Right cardiac atrium (tissue), 5 donors: ENCODE measurements around the gene MRC2. TPM values are rescaled to one million over a fixed set of nuclear protein-coding genes. Genes with fewer than 3 reads are reported as not detected.
"Not testable (repeated sequence)": the region's sequence is repeated elsewhere in the genome, so short reads cannot be mapped to it uniquely, and the experiment has no call there.

ENCODE experiments used
- ATAC-seq, 2 donors: fragments of 200-7000 bp; cut with Tn5 transposase; one replicate each; pipeline versions ENCODE4 v1.8.0 to v1.9.1; 2020; ENCODE audit warnings: moderate library complexity in 2 of 2, mild to moderate bottlenecking in 1 of 2
- DNase-seq, 3 donors: peaks; one replicate each; pipeline ENCODE4 v3.0.0-alpha.2; 2020
- H3K27ac ChIP-seq: one replicate; pipeline ENCODE4 v1.5.1; 2013; ENCODE audit warnings: mild to moderate bottlenecking, low read length, control low read depth, moderate library complexity
- H3K27me3 ChIP-seq: one replicate; pipeline ENCODE4 v1.6.1; 2013; ENCODE audit not compliant: control insufficient read depth, insufficient read depth
- H3K4me1 ChIP-seq: one replicate; pipeline ENCODE4 v1.6.1; 2013; ENCODE audit warnings: low read length; ENCODE audit not compliant: control insufficient read depth, insufficient read depth
- H3K4me3 ChIP-seq: one replicate; pipeline ENCODE4 v1.5.1; 2013; ENCODE audit warnings: low read length, control low read depth
- H3K9me3 ChIP-seq: one replicate; pipeline ENCODE4 v1.6.1; 2013; ENCODE audit warnings: low read length; ENCODE audit not compliant: control insufficient read depth
- WGBS: extraction: QIAGEN DNeasy Blood & Tissue Kit; methylation state at CpG from one replicate; pipeline ENCODE4 v1.1.7; 2013; 5-methylcytosine and 5-hydroxymethylcytosine counted together
- intact Hi-C, 4 donors: fragments of 100-400 bp; cut with DNase I; formaldehyde crosslinking; loops; one replicate each; pipeline versions ENCODE4 v1.11.0 to v1.14.0; 2022 to 2023
- polyA plus RNA-seq: library from polyadenylated mRNA; stranded (reverse); fragments of 200-250 nt; gene quantifications from one replicate; pipeline ENCODE4 v1.2.3, GENCODE V29; 2013
- total RNA-seq, 4 donors: library from RNA; stranded (reverse); fragmentation: NEBNext Ultra II Directional; extraction: Animal tissue kit (Norgen Biotek cat#: 25700); gene quantifications; one replicate each; pipeline ENCODE4 v1.2.1, GENCODE V29; 2021
- donor health status: healthy with polysubstance abuse.
- donor health status: DM: no; HTN: yes; CAD: no.
- donor health status: DM: no; HTN: no; CAD: no.
- donor health status: DM: no; HTN: yes; CAD: no; lungs with severe emphysema.
- donor health status: DM: yes; HTN: yes; CAD: no.

MRC2 gene
- total and polyA plus RNA-seq, 5 donors = 33.7 to 91.9 (median 50.7) TPM

- peak; percentile 14 to 42 for ATAC-seq
- peak in 2 of 3 donors; percentile 60 to 83 for DNase-seq
- Histone ChIP-seq H3K4me3 (no peak overlapping the region), H3K27ac (no peak overlapping the region), H3K9me3 (no peaks in the 10 kb centered on the region), H3K4me1 (peaks cover 5% of the 10 kb centered on the region), H3K27me3 (no peaks in the 10 kb centered on the region)
- 52% methylated on average over 27 of the region's 27 CpGs for WGBS
- intact Hi-C loops = no loop called here
Observed at GRCh38 chr17:62696726-62697490, 69.4 kb downstream of the MRC2 start.

DNA sequence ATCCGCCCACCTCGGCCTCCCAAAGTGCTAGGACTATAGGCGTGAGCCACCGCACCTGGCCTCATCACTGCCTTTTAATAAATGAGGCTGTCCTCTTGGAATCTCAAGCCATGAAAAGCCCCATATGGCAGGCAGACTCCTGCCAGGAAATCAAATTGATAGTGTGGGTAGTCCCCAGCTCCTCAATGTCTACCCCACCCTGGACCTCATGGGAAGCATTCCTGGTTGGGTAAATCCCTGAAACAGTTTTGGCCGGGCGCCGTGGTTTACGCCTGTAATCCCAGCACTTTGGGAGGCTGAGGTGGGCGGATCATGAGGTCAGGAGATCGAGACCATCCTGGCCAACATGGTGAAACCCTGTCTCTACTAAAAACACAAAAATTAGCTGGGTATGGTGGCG is 71.0 kb downstream of the MRC2 start:
- H3K27me3 ChIP-seq, ATAC-seq, H3K4me3 ChIP-seq, H3K27ac ChIP-seq, H3K9me3 ChIP-seq, intact Hi-C loops, H3K4me1 ChIP-seq: not testable (repeated sequence)
- peak in 1 of 3 donors; percentile 20 for DNase-seq
- 81% methylated on average over 11 of the region's 11 CpGs for WGBS

GRCh38 chr17:62700964-62701705 is 73.7 kb downstream of the MRC2 start:
- ATAC-seq (no peak), DNase-seq (no peak)
- 76% methylated on average over 12 of the region's 12 CpGs for WGBS
- Histone ChIP-seq H3K27me3 (no peaks in the 10 kb centered on the region), H3K27ac (no peak overlapping the region), H3K9me3 (no peaks in the 10 kb centered on the region), H3K4me3 (no peak overlapping the region), H3K4me1 (no peaks in the 10 kb centered on the region)
- intact Hi-C loops = loop anchor here (5.0 to 10.0 kb wide), 3 partner anchors 266 to 706 kb away; partner anchors contain the start of gene TANC2 (in 1 of the 4)

DNA sequence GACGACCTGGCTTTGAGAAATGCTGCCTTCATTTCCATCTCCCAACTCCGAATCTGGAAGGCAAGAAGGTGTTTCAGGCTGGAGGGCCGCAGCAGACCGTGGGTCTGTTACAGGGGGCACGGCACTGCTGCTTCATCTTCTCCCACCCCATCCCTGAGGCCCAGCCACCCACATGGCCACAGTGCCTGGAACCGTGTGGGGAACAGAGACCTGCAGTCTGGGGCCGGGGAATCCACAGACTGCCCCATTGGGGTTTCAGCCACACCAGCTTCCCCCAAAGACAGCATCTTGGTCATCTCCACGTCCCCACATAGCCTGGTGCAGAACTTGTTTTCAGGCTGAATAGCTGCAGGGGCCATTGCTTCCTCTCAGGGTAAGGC is 74.2 kb downstream of the MRC2 start:
- Histone ChIP-seq H3K9me3 (no peaks in the 10 kb centered on the region), H3K27ac (no peak overlapping the region), H3K4me1 (no peaks in the 10 kb centered on the region), H3K4me3 (no peak overlapping the region), H3K27me3 (no peaks in the 10 kb centered on the region)
- 91% methylated on average over 8 of the region's 8 CpGs for WGBS
- intact Hi-C loops = loop anchor here (2.0 to 10.0 kb wide), 4 partner anchors 266 to 706 kb away; partner anchors contain the start of gene TANC2 (in 1 of the 4)
- DNase-seq = no peak
- ATAC-seq = no peak

GRCh38 chr17:62702746-62703260 is 75.3 kb downstream of the MRC2 start:
- ATAC-seq = no peak
- Histone ChIP-seq H3K27me3 (no peaks in the 10 kb centered on the region), H3K4me1 (no peaks in the 10 kb centered on the region), H3K4me3 (no peak overlapping the region), H3K9me3 (no peaks in the 10 kb centered on the region), H3K27ac (no peak overlapping the region)
- intact Hi-C loops = loop anchor here (2.0 to 10.0 kb wide), 4 partner anchors 264 to 704 kb away; partner anchors contain the start of gene TANC2 (in 1 of the 4)
- no peak for DNase-seq
- WGBS = 77% methylated on average over 6 of the region's 6 CpGs

GRCh38 chr17:62703261-62703775 is 75.8 kb downstream of the MRC2 start:
- DNase-seq = peak in 2 of 3 donors; percentile 72 to 73
- peak in 1 of 2 donors; percentile 11 for ATAC-seq
- intact Hi-C loops = loop anchor here (2.0 to 10.0 kb wide), 4 partner anchors 264 to 704 kb away; partner anchors contain the start of gene TANC2 (in 1 of the 4)
- Histone ChIP-seq H3K27ac (no peak overlapping the region), H3K4me3 (no peak overlapping the region), H3K4me1 (no peaks in the 10 kb centered on the region), H3K27me3 (no peaks in the 10 kb centered on the region), H3K9me3 (no peaks in the 10 kb centered on the region)
- 37% methylated on average over 16 of the region's 16 CpGs for WGBS

DNA sequence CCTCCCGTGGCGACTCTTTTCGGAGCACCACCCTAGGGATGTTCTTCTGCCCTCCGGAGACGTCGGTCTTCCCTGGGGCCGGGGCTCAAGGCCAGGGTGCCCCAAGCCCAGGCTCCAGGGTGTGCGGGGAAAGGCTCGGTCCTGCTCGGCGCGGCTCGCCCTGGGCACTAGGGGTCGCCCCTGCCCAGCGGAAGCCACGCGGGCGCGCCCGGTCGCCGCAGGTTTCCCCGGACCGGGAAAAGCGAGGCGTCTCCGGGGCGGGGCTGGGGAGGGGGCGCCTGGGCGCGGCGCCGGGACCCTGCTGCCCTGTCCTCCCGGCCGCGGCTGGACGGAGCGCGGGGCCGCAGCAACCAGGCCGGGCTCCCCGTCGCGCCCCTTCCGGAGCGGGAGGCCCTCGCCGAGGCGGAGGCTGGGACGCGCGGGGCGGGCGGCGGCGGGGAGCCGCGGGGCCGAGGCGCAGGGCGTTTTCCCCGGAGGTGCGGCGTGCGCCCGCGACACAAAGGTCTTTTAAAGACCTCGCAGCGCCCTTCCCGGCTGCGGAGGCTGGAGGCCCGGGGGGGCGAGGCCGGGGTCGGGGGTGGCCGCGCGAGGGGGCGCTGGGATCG is 76.4 kb downstream of the MRC2 start:
- intact Hi-C loops = loop anchor here (2.0 to 10.0 kb wide), 4 partner anchors 263 to 703 kb away; partner anchors contain the start of gene TANC2 (in 1 of the 4)
- Histone ChIP-seq H3K9me3 (no peaks in the 10 kb centered on the region), H3K27me3 (no peaks in the 10 kb centered on the region), H3K27ac (no peak overlapping the region), H3K4me1 (no peaks in the 10 kb centered on the region), H3K4me3 (peak overlapping the region; percentile 81)
- peak; percentile 81 to 91 for ATAC-seq
- WGBS = under 1% methylated on average over 80 of the region's 80 CpGs
- peak; percentile 77 to 91 (median 90) for DNase-seq

GRCh38 chr17:62704381-62704971 is 77.0 kb downstream of the MRC2 start:
- Histone ChIP-seq H3K27me3 (no peaks in the 10 kb centered on the region), H3K27ac (no peak overlapping the region), H3K4me1 (no peaks in the 10 kb centered on the region), H3K4me3 (peak overlapping the region; percentile 81), H3K9me3 (no peaks in the 10 kb centered on the region)
- DNase-seq (peak; percentile 51 to 78 (median 73)), ATAC-seq (peak; percentile 9 to 47)
- intact Hi-C loops = loop anchor here (2.0 to 10.0 kb wide), 4 partner anchors 263 to 703 kb away; partner anchors contain the start of gene TANC2 (in 1 of the 4)
- WGBS = 6% methylated on average over 31 of the region's 31 CpGs

GRCh38 chr17:62705156-62705777 is 77.8 kb downstream of the MRC2 start:
- no peak for DNase-seq
- 21% methylated on average over 11 of the region's 11 CpGs for WGBS

More at GRCh38 chr17:62705156-62705777, 77.8 kb downstream of the MRC2 start:
- H3K27ac ChIP-seq = peak overlapping the region; percentile 57
- no peaks in the 10 kb centered on the region for H3K9me3 ChIP-seq
- no peaks in the 10 kb centered on the region for H3K27me3 ChIP-seq
- ATAC-seq = peak in 1 of 2 donors; percentile 72
- H3K4me1 ChIP-seq = no peaks in the 10 kb centered on the region
- intact Hi-C loops = loop anchor here (2.0 to 10.0 kb wide), 3 partner anchors 262 to 700 kb away; partner anchors contain the start of gene TANC2 (in 1 of the 4)
- no peak overlapping the region for H3K4me3 ChIP-seq
